Measurements from ENCODE around the gene PRM1.

The PRM1 gene

DNA sequence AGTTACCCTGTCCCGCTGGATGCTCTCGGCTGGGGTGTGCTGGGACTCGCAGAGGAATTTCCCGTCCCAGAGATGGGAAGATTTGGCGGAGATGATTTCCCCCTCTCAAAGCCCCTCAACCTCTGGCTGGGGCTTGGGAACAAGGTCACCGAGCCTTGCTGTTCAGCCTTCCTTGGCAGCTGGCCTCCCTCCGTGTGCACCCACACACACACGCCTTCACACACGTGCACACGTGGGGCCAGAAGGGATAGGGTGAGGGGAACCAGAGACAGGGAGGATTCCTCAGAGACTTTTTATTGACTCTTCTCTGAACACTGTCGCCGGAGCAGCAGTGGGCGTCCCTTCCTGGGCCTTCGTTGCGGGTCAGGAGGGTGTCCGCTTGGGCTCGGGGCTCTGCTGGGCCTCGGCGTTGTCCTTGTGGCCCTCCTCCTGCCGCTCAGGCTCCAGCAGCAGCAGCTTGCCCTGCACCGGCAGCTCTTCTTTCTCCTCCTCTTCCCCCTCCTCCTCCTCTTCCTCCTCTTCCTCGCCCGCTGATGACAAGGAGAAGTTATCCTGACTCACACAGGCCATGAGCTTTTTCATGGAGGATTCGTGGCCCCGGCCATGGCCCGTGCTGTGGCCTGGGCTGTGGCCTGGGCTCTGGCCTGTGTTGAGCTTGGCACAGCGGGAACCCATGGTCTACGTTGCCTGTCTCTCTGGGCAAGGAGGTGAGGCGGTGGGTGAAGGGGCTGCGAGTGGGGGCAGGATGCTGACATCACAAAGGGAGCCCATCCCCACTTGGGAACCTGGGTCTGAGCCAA, 8.0 kb downstream of the PRM1 start, which contains the start of gene PRM3:
TSS of gene PRM3 (minus strand) at position 709 of the 800 bp plus-strand sequence. CDS start at position 675, 34 bp downstream.
- DNase-seq (ENCODE audit: low read depth): no peak

DNA sequence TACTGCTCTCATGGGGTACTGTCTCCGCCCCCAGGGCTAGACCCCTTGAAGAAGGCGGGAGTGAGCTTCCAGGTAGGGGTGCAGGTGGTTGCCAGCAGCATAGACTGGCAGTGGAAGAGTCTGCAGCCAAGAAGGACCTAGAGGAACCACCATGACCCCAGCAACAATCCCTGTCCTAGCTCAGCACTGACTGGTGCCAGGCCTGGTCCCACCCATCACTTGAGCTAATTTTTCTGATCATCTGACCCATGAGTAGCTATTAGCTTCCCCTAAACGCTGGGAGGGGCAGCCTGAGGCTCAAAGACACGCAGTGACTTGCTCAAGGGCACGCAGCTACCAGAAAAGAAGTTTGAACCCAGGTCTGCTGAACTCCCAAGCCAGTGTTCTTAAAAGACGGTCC, 8.6 kb downstream of the PRM1 start:
- no peak for DNase-seq (ENCODE audit: low read depth)

DNA sequence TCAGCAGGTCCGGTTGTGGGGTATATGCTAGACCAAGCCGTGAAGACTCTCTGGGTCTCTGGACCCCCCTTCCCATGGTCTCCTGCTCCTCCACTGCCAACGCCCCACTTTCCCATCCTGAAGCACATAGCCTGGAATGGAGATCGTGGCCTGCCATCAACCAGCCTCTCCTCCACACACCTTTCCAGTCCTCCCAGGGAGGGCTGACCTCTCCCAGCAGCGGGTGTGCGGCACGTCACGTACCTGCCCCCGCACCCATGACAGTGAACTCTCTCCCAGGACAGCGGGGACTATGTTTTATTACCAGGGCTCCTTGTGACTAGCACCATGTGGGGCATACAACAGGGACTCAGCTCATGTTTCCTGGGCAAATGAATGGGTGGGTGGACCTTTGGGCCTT, 9.5 kb downstream of the PRM1 start:
- no peak for DNase-seq (ENCODE audit: low read depth)

GRCh38 chr16:11270602-11271162, 10.4 kb downstream of the PRM1 start:
- DNase-seq (ENCODE audit: low read depth): no peak

DNA sequence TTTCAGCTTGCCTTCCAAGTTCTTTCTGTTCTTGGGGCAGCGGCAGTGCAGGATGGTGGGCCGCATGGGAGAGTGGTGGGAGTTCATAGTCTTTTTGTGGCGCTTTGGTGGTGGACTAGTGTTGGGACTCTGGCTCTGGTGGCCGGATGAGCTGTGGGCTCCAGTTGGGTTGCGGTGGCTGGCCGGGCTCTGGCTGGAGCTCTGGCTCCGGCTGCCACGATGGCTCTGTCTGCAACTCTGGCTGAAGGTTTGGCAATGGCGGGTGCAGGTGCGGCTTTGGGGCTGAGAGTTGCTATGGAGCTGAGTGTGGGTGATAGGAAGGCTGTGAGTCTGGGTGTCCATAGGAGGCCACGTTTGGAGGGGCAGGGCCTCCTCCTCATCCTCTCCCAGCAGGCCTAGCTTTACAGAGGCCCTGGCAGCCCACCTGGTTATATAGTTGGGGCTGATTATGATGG, 12.2 kb downstream of the PRM1 start, which contains the start of gene TNP2:
TSS of gene TNP2 (minus strand) at position 405 of the 455 bp plus-strand sequence. CDS start at position 342, 63 bp downstream.
- no peak for DNase-seq (ENCODE audit: low read depth)

DNA sequence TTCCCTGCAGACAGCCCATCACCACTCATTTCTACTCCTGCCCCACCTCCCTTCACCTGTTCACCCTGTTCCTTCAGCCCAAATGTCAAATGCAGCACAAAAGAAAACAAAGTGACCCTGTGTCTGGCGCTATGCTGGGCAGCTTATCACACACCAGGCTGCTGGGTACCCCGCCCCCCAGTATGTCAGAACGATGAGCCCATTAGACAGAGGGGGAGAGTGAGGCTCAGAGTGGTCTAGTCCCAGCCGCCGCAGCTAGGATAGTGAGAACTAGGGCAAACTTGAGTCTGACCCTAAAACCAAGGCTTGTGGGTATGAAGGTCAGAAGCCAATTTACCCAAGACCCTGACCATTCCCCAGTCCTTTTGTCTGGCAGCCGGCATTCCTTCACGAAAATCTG, 16.0 kb downstream of the PRM1 start:
- no peak for DNase-seq (ENCODE audit: low read depth)

- DNase-seq (ENCODE audit: low read depth): no peak
These were observed 16.8 kb downstream of the PRM1 start for GRCh38 chr16:11264155-11264832.

- no peak for DNase-seq (ENCODE audit: low read depth)
These were observed 17.4 kb downstream of the PRM1 start for GRCh38 chr16:11263737-11264136.

DNA sequence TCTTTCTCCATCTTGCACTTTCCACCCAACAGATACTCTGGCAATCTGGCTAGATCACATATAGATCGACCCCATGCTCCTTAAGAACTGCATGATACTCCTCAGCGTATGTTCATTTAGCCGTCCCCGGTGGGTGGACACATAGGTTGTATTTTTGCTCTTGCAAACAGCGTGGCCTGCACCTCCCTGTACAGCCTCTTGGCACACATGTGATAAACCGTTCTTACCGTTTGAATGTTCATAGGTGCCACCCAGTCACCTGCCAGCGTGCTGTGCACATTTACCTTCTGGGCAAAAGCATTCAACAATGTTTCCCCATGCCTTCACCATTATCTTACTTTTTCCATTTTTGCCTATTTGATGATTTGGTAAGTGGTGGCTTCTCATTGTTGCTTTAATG, 18.2 kb downstream of the PRM1 start:
- no peak for DNase-seq (ENCODE audit: low read depth)

DNA sequence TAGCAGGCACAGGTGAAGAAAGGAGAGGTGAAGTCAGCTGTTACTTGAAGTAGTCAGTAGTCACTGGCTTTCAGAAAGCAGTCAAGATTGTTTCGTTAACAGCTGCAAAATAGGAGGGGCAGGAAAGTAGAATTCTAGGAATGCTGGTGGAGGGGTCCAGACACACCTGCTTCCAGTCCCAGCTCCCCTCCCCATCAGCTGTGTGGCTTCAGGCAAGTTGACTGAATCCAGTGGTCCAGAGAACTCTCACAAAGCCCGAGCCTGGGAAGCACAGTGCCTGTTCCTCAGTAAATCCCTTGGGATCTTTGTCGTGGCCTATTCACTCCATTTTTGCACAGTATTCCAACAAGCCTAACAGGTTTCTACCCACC, 20.5 kb downstream of the PRM1 start:
- no peak for DNase-seq (ENCODE audit: low read depth)

DNA sequence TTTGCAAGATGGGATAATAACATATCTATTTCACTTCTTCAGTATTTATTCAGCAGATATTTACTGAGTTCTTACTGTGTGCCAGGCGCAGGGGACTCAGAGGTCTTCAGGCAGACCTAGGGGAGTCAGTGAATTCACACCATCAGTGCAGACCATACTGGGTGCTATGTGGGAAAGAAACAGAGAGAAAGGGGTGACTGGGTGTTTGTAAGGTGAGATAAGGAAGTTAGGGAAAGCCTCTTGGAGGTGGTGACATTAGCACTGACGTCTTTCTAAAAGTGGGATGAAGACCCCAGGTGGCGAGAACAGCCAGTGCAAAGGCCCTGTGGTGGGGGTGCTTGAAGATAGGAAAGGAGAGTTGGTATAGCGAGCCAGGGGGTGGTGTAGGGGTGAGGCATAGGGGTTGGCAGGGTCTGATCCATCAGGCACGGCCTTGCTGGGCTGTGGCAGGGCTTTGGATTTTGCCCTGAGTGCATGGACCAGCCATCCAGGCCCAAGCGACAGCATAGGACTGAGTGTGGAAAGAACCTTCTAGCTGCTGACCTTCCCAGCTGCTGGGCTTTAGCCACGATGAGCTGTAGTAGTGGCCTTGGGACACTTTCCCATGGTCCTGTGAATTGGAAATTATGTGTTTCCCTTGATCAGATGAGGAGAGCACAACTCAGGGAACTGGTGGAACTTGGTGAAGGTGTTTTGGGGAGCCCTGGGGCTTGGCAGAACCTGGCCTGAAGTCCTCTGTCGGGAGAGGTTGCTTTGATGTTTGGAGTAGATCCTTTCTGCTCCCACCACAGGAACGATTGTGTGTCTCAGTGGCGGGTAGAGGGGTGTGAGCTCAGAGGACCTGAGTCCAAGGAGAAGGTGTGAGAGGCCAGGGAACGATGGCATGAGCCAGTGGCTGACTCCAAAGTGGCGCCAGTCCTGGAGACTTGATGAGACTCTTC, 21.2 kb downstream of the PRM1 start:
- no peak for DNase-seq (ENCODE audit: low read depth)

- no peak for DNase-seq (ENCODE audit: low read depth)
These were observed 22.3 kb downstream of the PRM1 start for GRCh38 chr16:11258553-11259492.

GRCh38 chr16:11257131-11257938, 23.8 kb downstream of the PRM1 start:
- DNase-seq (ENCODE audit: low read depth): peak; percentile 21

DNA sequence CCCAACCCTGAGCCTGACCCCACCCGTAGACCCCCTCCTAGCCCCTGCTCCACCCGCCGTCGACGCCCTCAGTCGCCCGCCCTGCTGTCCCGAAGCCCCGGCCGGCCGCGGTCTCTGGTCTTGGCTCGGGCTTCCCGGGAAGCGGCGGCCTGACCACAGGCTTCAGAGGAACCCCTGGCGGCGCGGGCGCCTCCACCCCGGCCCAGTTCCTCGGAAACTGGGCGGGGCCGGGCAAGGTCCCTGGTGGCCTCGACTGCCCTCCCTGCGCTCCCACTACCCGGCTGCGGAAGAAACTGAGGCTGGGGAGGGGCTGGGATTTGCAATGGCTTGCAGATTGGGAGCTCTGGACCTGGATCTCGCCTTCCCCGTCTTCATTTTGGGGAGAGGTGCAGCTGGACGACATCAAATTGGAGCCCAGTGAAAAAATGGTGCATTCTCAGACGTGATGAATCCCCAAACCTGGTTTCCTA, 24.4 kb downstream of the PRM1 start:
- DNase-seq (ENCODE audit: low read depth): no peak

- peak; percentile 70 for DNase-seq (ENCODE audit: low read depth)
These were observed 25.1 kb downstream of the PRM1 start, which contains the start of gene SOCS1 for GRCh38 chr16:11255737-11256660. Gene SOCS1 (minus strand): TSS chr16:11256204. CDS start chr16:11255478, 726 bp downstream.

GRCh38 chr16:11254913-11255736, 26.0 kb downstream of the PRM1 start:
- DNase-seq (ENCODE audit: low read depth): no peak
